Fibroblast of lung (primary cell): Measurements from ENCODE around the gene DDX23. TPM values are rescaled to one million over a fixed set of nuclear protein-coding genes. Genes with fewer than 3 reads are reported as not detected.
A peak's percentile ranks its signal among the peaks of the same experiment; 100 is the strongest.

Experiments used
- DNase-seq, 2 donors: peaks; one replicate each; pipeline versions ENCODE4 v3.0.0 to v3.0.0-alpha.2; 2010; ENCODE audit warnings: low read depth in 2 of 2
- H2AFZ ChIP-seq: 2 replicates; pipeline ENCODE4 v1.5.1; 2012; ENCODE audit warnings: low read length, control low read depth, inconsistent platforms
- H3K27ac ChIP-seq: 2 replicates; pipeline ENCODE4 v1.5.1; 2011; ENCODE audit warnings: low read length, control low read depth; ENCODE audit not compliant: insufficient read depth
- H3K27me3 ChIP-seq: 2 replicates; pipeline ENCODE4 v1.5.1; 2011; ENCODE audit warnings: mild to moderate bottlenecking, low read length; ENCODE audit not compliant: control insufficient read depth, insufficient read depth
- H3K36me3 ChIP-seq: 2 replicates; pipeline ENCODE4 v1.5.1; 2011; ENCODE audit warnings: low read length; ENCODE audit not compliant: control insufficient read depth, insufficient read depth
- H3K4me1 ChIP-seq: 2 replicates; pipeline ENCODE4 v1.5.1; 2011; ENCODE audit warnings: low read length; ENCODE audit not compliant: control insufficient read depth, insufficient read depth; ENCODE audit errors: extremely low read depth
- H3K4me2 ChIP-seq: 2 replicates; pipeline ENCODE4 v1.5.1; 2011; ENCODE audit warnings: low read length, control low read depth; ENCODE audit not compliant: insufficient read depth; ENCODE audit errors: extremely low read depth
- H3K4me3 ChIP-seq, 4 experiments: fragments of 200-600 bp in 1 of 4; sonication (generic) in 1 of 4; replicated peaks in 1 of 4; 2 replicates each; pipeline ENCODE4 v1.5.1; 2011 to 2016; ENCODE audit warnings: low read length in 4 of 4, low read depth in 3 of 4, mild to moderate bottlenecking in 3 of 4, control low read depth in 2 of 4, inconsistent platforms in 1 of 4, mixed read lengths in 1 of 4; ENCODE audit not compliant: insufficient read depth in 1 of 4; ENCODE audit errors: control extremely low read depth in 1 of 4
- H3K79me2 ChIP-seq: 2 replicates; pipeline ENCODE4 v1.5.1; 2012; ENCODE audit warnings: mild to moderate bottlenecking, low read length, inconsistent platforms; ENCODE audit not compliant: control insufficient read depth, insufficient read depth
- H3K9ac ChIP-seq: 2 replicates; pipeline ENCODE4 v1.5.1; 2011; ENCODE audit warnings: mild to moderate bottlenecking, low read length, control low read depth; ENCODE audit not compliant: insufficient read depth
- H3K9me3 ChIP-seq: 2 replicates; pipeline ENCODE4 v1.5.1; 2012; ENCODE audit warnings: low read depth, low read length; ENCODE audit not compliant: control insufficient read depth, insufficient read depth
- H4K20me1 ChIP-seq: 2 replicates; pipeline ENCODE4 v1.5.1; 2011; ENCODE audit warnings: low read length; ENCODE audit not compliant: control insufficient read depth, insufficient read depth; ENCODE audit errors: extremely low read depth
- EZH2 ChIP-seq: IDR thresholded peaks from 2 replicates; pipeline ENCODE4 v1.5.1; 2012; ENCODE audit warnings: low read length, control low read depth, mild to moderate bottlenecking; ENCODE audit errors: missing control alignments
- polyA plus RNA-seq, 2 donors: library from polyadenylated mRNA; depleted of rRNA in 1 of 2; stranded (reverse) in 1 of 2; unstranded in 1 of 2; fragments of >200 nt; gene quantifications; 2 replicates each; pipeline ENCODE4 v1.2.1, GENCODE V29; 2011 to 2012; ENCODE audit warnings: missing spikeins in 1 of 2
- total RNA-seq: library from RNA; depleted of rRNA; stranded (reverse); fragments of >200 nt; gene quantifications from 2 replicates; pipeline ENCODE4 v1.2.1, GENCODE V29; 2014
- TF ChIP-seq, protein P1 (sequence below), 2 donors: IDR thresholded peaks in 1 of 2; conservative IDR thresholded peaks in 1 of 2; 1 replicate in 1 of 2; 2 replicates in 1 of 2; pipeline ENCODE4 v1.5.1; 2011 to 2012; ENCODE audit warnings: low read length in 2 of 2, control low read depth in 1 of 2, inconsistent platforms in 1 of 2, low read depth in 1 of 2, mild to moderate bottlenecking in 1 of 2

The DDX23 gene
- total and polyA plus RNA-seq, 2 donors (not counting 1 experiment from before 2014, with no cell fraction given): 48.6 to 62.4 TPM

DNA sequence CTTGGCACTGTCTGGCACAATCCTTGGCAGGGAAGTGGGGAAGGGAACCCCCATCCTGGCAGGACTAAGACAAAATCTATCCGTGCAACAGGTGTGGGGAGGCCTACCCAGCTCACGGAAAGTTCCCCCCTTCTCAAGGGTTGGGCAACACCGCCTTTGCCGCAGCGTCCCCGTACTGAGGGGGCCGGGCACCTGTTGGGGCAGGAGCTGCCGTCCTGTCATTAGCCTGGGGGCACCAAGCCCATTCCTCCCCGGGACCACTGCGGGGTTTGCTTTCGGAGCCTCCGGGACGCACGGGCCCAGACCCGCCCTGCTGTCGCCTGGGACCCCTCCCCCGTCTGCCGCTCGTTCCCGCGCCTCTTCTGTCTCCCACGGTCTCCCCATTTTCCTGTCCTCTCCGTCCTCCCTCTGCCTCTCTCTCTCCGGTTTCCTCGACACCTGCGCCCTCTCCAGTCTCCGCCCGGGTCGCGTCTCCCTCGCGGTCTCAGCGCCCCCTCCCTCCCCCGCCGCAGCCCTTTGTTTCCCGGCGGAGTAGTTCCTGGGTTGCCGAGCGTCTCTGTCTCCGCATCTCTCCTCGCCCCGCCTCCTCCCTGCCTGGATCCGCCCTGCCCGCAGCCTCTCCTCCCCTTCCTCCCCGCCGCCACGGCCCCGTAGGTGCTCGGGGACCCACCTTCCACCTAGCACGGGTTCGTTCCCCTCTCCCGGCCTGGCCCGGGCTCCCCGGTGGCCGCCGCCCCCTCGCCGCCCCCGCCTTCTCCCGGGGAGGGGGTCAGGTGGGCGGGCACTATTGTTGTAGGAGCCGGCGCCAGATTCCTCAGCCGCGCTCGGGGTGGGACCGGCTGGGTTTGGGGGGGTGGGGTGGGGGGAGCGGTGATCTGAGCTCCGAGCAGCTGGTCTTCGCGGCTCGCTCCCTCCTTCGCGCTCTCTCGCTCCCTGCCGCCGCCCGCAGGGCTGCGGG, 33.8 kb downstream of the DDX23 start, which contains the start of gene CACNB3:
TSS of gene CACNB3 (plus strand) at position 624 of the 958 bp plus-strand sequence. CDS start 434 bp downstream, outside the sequence.
- Histone ChIP-seq H3K9me3 (no peaks in the 10 kb centered on the region), H3K9ac (peak within 1 kb of the TSS; percentile 39), H3K4me3 (peak within 1 kb of the TSS; percentile 51 to 72 (median 59)), H3K27me3 (no peaks in the 10 kb centered on the region), H3K4me2 (peak within 1 kb of the TSS; percentile 84), H2AFZ (no peak within 1 kb of the TSS), H3K79me2 (peaks cover 13% of the 10 kb centered on the region), H4K20me1 (no peaks in the 10 kb centered on the region), H3K27ac (no peak within 1 kb of the TSS), H3K36me3 (no peaks in the 10 kb centered on the region), H3K4me1 (peaks cover 8% of the 10 kb centered on the region)
- DNase-seq: peak; percentile 29 to 61
- TF ChIP-seq EZH2: no peak
- TF ChIP-seq, protein P1, sequence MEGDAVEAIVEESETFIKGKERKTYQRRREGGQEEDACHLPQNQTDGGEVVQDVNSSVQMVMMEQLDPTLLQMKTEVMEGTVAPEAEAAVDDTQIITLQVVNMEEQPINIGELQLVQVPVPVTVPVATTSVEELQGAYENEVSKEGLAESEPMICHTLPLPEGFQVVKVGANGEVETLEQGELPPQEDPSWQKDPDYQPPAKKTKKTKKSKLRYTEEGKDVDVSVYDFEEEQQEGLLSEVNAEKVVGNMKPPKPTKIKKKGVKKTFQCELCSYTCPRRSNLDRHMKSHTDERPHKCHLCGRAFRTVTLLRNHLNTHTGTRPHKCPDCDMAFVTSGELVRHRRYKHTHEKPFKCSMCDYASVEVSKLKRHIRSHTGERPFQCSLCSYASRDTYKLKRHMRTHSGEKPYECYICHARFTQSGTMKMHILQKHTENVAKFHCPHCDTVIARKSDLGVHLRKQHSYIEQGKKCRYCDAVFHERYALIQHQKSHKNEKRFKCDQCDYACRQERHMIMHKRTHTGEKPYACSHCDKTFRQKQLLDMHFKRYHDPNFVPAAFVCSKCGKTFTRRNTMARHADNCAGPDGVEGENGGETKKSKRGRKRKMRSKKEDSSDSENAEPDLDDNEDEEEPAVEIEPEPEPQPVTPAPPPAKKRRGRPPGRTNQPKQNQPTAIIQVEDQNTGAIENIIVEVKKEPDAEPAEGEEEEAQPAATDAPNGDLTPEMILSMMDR (conservative IDR thresholded peaks at IDR 0.05 in 1 of 2, IDR thresholded peaks at IDR 0.05 in 1 of 2; ENCODE audit: low read depth in 1 of 2, low read length in 2 of 2): no peak

DNA sequence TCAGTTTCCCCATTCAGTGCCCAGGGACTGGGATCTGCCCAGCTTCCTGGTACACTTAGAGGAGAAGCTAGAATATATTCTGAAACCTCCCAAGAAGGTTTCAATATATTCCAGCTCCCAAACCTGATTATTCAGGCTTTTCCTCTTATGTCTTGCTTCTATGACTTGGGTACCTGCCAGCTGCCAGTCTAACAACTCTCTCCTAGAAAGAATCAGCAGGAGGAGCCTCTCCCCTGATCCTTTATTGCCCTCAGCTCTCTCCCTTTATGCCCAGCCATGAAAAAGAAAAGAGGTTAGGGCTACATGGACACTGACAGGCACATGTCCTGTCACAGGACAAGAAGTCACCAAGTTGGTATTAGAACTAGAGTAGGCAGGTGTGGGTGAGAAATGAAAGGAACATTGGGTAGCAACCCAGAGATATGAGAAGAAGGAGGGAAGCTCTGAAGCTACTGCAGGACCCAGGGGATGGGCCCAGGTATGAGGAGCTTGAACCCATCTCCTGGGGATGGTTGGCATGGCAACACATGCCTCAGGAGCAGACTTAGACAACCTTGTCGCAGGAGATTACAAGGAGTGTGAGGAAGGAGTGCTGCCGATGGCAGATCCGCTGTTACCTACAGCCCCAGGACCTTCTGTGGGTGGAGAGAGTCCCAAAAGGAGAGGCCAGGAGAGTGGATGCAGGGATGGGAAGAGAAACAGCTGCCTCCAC, 35.7 kb downstream of the DDX23 start:
- peaks cover 23% of the 10 kb centered on the region for H3K4me1 ChIP-seq
- TF ChIP-seq, protein P1 (conservative IDR thresholded peaks at IDR 0.05 in 1 of 2, IDR thresholded peaks at IDR 0.05 in 1 of 2; ENCODE audit: low read depth in 1 of 2, low read length in 2 of 2): no peak
- TF ChIP-seq EZH2: no peak
- no peak overlapping the region for H2AFZ ChIP-seq
- H3K9ac ChIP-seq: no peak overlapping the region
- H3K4me3 ChIP-seq: peak overlapping the region; percentile 72 to 98 (median 85)
- no peaks in the 10 kb centered on the region for H3K36me3 ChIP-seq
- peaks cover 13% of the 10 kb centered on the region for H3K79me2 ChIP-seq
- H3K4me2 ChIP-seq: peak overlapping the region; percentile 87
- H4K20me1 ChIP-seq: no peaks in the 10 kb centered on the region
- H3K9me3 ChIP-seq: no peaks in the 10 kb centered on the region
- no peaks in the 10 kb centered on the region for H3K27me3 ChIP-seq
- no peak overlapping the region for H3K27ac ChIP-seq
- no peak for DNase-seq
